ENCODE data around the gene C9orf50.
"Not testable (repeated sequence)": the region's sequence is repeated elsewhere in the genome, so short reads cannot be mapped to it uniquely, and the experiment has no call there.

C9orf50 gene

DNA sequence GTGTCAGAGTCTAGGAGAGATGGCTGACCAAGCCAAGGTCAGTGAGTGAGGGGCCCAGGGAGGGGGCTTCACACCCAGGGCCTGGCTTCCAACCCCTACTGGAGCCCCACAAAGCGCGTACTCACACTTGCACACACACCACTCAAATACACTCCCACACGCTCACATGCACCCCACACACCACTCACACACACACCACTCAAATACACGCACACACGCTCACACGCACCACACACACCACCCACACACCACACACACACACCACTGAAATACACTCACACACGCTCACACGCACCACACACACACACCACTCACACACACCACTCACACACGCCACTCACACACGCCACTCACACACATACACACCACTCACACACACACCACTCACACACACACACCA, 26.7 kb upstream of the C9orf50 start:
- DNase-seq, result no peak

GRCh38 chr9:129646654-129647053, 25.8 kb upstream of the C9orf50 start:
- DNase-seq, result no peak

- DNase-seq, result no peak
Observed at GRCh38 chr9:129646252-129646651, 25.4 kb upstream of the C9orf50 start.

GRCh38 chr9:129644902-129645301, 24.0 kb upstream of the C9orf50 start:
- DNase-seq, result no peak

- no peak for DNase-seq
Observed at GRCh38 chr9:129644365-129644764, 23.5 kb upstream of the C9orf50 start.

DNA sequence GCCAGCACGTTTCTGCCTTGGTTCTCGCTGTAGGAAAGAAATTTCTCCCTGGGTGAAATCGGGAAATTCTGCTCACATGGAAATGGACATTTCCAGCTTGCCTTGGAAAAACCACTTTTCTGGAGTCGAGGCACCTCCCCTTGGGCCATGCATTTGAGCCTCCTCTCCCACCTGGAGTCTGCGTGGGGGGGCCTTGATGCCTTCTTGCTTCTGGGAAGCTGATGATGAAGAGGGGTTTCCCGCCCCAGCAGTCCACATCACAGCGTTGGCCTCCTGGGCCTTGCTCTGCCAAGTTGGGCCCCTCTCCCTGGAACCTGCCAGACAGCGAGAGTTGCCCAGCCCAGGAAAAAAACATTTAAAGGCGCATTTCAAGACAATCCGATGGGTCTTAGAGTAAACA, 22.8 kb upstream of the C9orf50 start:
- DNase-seq, result no peak

DNA sequence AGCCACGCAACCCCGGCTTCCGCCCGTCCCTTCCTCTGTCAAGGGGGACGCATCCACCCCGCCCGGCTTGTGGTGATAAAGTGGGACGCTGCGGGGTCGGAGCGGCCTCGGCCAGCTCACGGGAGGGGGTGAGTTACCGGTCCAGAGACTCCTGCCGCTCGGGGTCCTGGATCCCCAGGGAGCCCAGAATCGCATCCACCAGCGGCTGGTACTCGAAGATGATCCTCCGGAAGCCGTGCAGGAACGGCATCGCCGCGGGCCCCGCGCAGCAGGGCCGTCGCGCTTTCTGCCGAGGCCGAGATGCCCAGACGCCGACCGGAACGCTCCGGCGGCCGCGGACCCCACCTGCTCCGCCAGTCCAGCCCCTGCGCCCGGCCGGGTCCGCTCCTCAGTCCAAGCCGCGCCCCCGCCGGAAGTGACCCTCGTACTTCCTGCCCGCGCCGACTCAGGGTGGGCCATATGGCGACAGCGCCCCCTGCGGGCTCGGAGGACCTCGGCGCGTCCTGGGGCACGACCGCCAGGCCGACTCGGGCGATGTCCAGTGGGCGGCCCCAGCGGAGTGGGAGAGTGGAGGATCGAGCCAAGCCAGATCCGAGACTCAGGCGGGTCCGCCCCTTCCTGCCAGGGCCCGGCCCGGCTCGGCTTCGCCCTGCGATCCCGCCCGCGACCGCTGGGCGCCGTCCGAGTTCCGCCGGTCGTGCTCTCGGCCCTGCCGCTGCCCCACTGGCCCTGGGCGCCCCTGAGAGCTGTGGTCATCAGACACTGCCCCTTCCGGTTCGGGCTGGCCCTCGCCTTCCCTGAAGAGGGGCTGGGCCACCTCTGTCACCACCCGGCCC, 21.1 kb upstream of the C9orf50 start, which contains the start of gene ASB6:
Gene ASB6 (minus strand): TSS at position 402 of the 836 bp plus-strand sequence. CDS start 152 bp downstream, at position 250.
- DNase-seq, result peak; percentile 84

- DNase-seq, result no peak
Observed at GRCh38 chr9:129640871-129641749, 20.2 kb upstream of the C9orf50 start.

GRCh38 chr9:129640086-129640870, 19.4 kb upstream of the C9orf50 start:
- no peak for DNase-seq

- DNase-seq, result no peak
Observed at GRCh38 chr9:129639756-129640085, 18.8 kb upstream of the C9orf50 start.

- DNase-seq, result no peak
Observed at GRCh38 chr9:129639034-129639630, 18.2 kb upstream of the C9orf50 start.

- DNase-seq, result no peak
Observed at GRCh38 chr9:129637673-129638439, 17.0 kb upstream of the C9orf50 start.

- DNase-seq, result no peak
Observed at GRCh38 chr9:129637102-129637501, 16.2 kb upstream of the C9orf50 start.

GRCh38 chr9:129636343-129636742, 15.4 kb upstream of the C9orf50 start:
- DNase-seq, result not testable (repeated sequence)

- no peak for DNase-seq
Observed at GRCh38 chr9:129635099-129636065, 14.5 kb upstream of the C9orf50 start.

- DNase-seq, result no peak
Observed at GRCh38 chr9:129633848-129634247, 12.9 kb upstream of the C9orf50 start.

GRCh38 chr9:129633207-129633606, 12.3 kb upstream of the C9orf50 start:
- DNase-seq, result no peak

- DNase-seq, result no peak
Observed at GRCh38 chr9:129632460-129632859, 11.6 kb upstream of the C9orf50 start.

GRCh38 chr9:129631674-129632129, 10.8 kb upstream of the C9orf50 start:
- DNase-seq, result no peak

GRCh38 chr9:129630967-129631673, 10.2 kb upstream of the C9orf50 start:
- DNase-seq, result no peak
